Fibroblast of villous mesenchyme (primary cell): ENCODE measurements around the gene FCGR3A. TPM values are rescaled to one million over a fixed set of nuclear protein-coding genes. Genes with fewer than 3 reads are reported as not detected.
"Not testable (repeated sequence)": the region's sequence is repeated elsewhere in the genome, so short reads cannot be mapped to it uniquely, and the experiment has no call there.

Source experiments
- DNase-seq: peaks from one replicate; pipeline ENCODE4 v3.0.0-alpha.2; 2010; ENCODE audit warnings: low read depth
- H3K4me3 ChIP-seq: 2 replicates; pipeline ENCODE4 v1.5.1; 2011; ENCODE audit warnings: low read depth, mild to moderate bottlenecking, low read length
- CTCF ChIP-seq: IDR thresholded peaks from 2 replicates; pipeline ENCODE4 v1.5.1; 2012; ENCODE audit warnings: low read depth, mild to moderate bottlenecking, low read length; ENCODE audit not compliant: insufficient read depth
- total RNA-seq: library from RNA; depleted of rRNA; stranded (reverse); fragments of >200 nt; gene quantifications from 2 replicates; pipeline ENCODE4 v1.2.3, GENCODE V29; 2012

The FCGR3A gene
- total RNA-seq, 1 donor, result not detected

GRCh38 chr1:161537068-161537669 is 12.4 kb downstream of the FCGR3A start:
- H3K4me3 ChIP-seq, DNase-seq: not testable (repeated sequence)

GRCh38 chr1:161532644-161533567 is 16.7 kb downstream of the FCGR3A start:
- not testable (repeated sequence) for H3K4me3 ChIP-seq, DNase-seq

GRCh38 chr1:161531986-161532643 is 17.5 kb downstream of the FCGR3A start:
- no peak for DNase-seq
- H3K4me3 ChIP-seq, result no peak overlapping the region
- no peak for TF ChIP-seq CTCF

GRCh38 chr1:161530671-161531641 is 18.7 kb downstream of the FCGR3A start:
- peak overlapping the region; percentile 63 for H3K4me3 ChIP-seq
- DNase-seq, result peak; percentile 91

GRCh38 chr1:161530158-161530557 is 19.5 kb downstream of the FCGR3A start:
- H3K4me3 ChIP-seq, result peak overlapping the region; percentile 63

GRCh38 chr1:161529463-161530104 is 20.0 kb downstream of the FCGR3A start:
- not testable (repeated sequence) for DNase-seq
- peak overlapping the region; percentile 63 for H3K4me3 ChIP-seq

More at GRCh38 chr1:161530158-161530557, 19.5 kb downstream of the FCGR3A start:
- DNase-seq, result peak; percentile 74

- not testable (repeated sequence) for DNase-seq, H3K4me3 ChIP-seq
Measured at GRCh38 chr1:161528550-161528949, 21.1 kb downstream of the FCGR3A start.

GRCh38 chr1:161525918-161526317 is 23.7 kb downstream of the FCGR3A start:
- H3K4me3 ChIP-seq, DNase-seq: not testable (repeated sequence)

- H3K4me3 ChIP-seq, DNase-seq: not testable (repeated sequence)
Measured at GRCh38 chr1:161525321-161525720, 24.3 kb downstream of the FCGR3A start.

- DNase-seq, result not testable (repeated sequence)
- H3K4me3 ChIP-seq, result peak overlapping the region; percentile 40
Measured at GRCh38 chr1:161524742-161525291, 24.8 kb downstream of the FCGR3A start.

- H3K4me3 ChIP-seq, result peak within 1 kb of the TSS; percentile 72
- DNase-seq, result peak; percentile 80
Measured at GRCh38 chr1:161523817-161524741, 25.5 kb downstream of the FCGR3A start, which contains the start of gene HSPA6. HSPA6 (plus strand) TSS chr1:161524540; CDS start chr1:161524659, 119 bp downstream.

- not testable (repeated sequence) for DNase-seq, H3K4me3 ChIP-seq
Measured at GRCh38 chr1:161523041-161523816, 26.4 kb downstream of the FCGR3A start.

GRCh38 chr1:161513953-161514352 is 35.7 kb downstream of the FCGR3A start:
- H3K4me3 ChIP-seq, DNase-seq: not testable (repeated sequence)

GRCh38 chr1:161513448-161513780 is 36.2 kb downstream of the FCGR3A start:
- DNase-seq, result not testable (repeated sequence)

More at GRCh38 chr1:161513448-161513780, 36.2 kb downstream of the FCGR3A start:
- not testable (repeated sequence) for H3K4me3 ChIP-seq
